BJ (cell line): ENCODE results near the gene BUB1B. TPM values are rescaled to one million over a fixed set of nuclear protein-coding genes. Genes with fewer than 3 reads are reported as not detected.
"Not testable (repeated sequence)": the region's sequence is repeated elsewhere in the genome, so short reads cannot be mapped to it uniquely, and the experiment has no call there.

Experiments
- CTCF ChIA-PET: fragments of 350-600 bp; formaldehyde crosslinking; extraction: SDS; loops from one replicate; lab custom pipeline; 2021; ENCODE audit warnings: antibody characterized with exemption, inconsistent platforms; lab: Yijun Ruan, JAX
- POLR2A ChIA-PET: fragments of 300-600 bp; sonication (Branson Sonifier 250); formaldehyde crosslinking; extraction: SDS; loops from one replicate; lab custom pipeline; 2021; ENCODE audit warnings: antibody characterized with exemption; lab: Charles Lee
- DNase-seq: peaks from one replicate; pipeline ENCODE4 v3.0.0-alpha.2; 2011; ENCODE audit warnings: low read depth
- H3K27me3 ChIP-seq: 2 replicates; pipeline ENCODE4 v1.6.0; 2011; ENCODE audit warnings: low read length; ENCODE audit not compliant: control insufficient read depth, insufficient read depth
- H3K36me3 ChIP-seq: 2 replicates; pipeline ENCODE4 v1.5.1; 2011; ENCODE audit warnings: low read length; ENCODE audit not compliant: control insufficient read depth, insufficient read depth
- H3K4me3 ChIP-seq: 2 replicates; pipeline ENCODE4 v1.5.1; 2011; ENCODE audit warnings: low read depth, mild to moderate bottlenecking, control low read depth, low read length
- CTCF ChIP-seq: IDR thresholded peaks from 2 replicates; pipeline ENCODE4 v1.5.1; 2011; ENCODE audit warnings: low read depth, mild to moderate bottlenecking, control low read depth, inconsistent platforms, low read length, moderate library complexity; ENCODE audit not compliant: insufficient read depth
- polyA plus RNA-seq: library from polyadenylated mRNA; depleted of rRNA; stranded (reverse); fragments of >200 nt; gene quantifications from 2 replicates; pipeline ENCODE4 v1.2.3, GENCODE V29; 2011

BUB1B gene
- polyA plus RNA-seq, 1 experiment, result 12.8 TPM

- ChIA-PET CTCF (interaction anchor here (1.0 to 1.2 kb wide), 2 partner anchors 11 to 28 kb away, joined by 3 to 5 read pairs; no protein-coding TSS in a partner anchor), POLR2A (no interaction called here)
- H3K4me3 ChIP-seq, result no peak overlapping the region
- H3K36me3 ChIP-seq, result no peaks in the 10 kb centered on the region
- no peak for TF ChIP-seq CTCF
- H3K27me3 ChIP-seq, result peaks cover 15% of the 10 kb centered on the region
- DNase-seq, result no peak
These were observed 45.2 kb upstream of the BUB1B start for GRCh38 chr15:40115670-40116093.

- DNase-seq, result no peak
- no peak overlapping the region for H3K4me3 ChIP-seq
- POLR2A ChIA-PET, result no interaction called here
- CTCF ChIA-PET, result interaction anchor here (0.6 kb wide), 1 partner anchor 86 kb away, joined by 3 read pairs; no protein-coding TSS in a partner anchor
- peaks cover 16% of the 10 kb centered on the region for H3K27me3 ChIP-seq
- TF ChIP-seq CTCF, result no peak
- no peaks in the 10 kb centered on the region for H3K36me3 ChIP-seq
These were observed 42.4 kb upstream of the BUB1B start for GRCh38 chr15:40118473-40118872.

GRCh38 chr15:40121911-40122638 lies 38.8 kb upstream of the BUB1B start:
- no peaks in the 10 kb centered on the region for H3K36me3 ChIP-seq
- peaks cover 7% of the 10 kb centered on the region; the same call in 1 of the 2 replicates for H3K27me3 ChIP-seq
- no peak overlapping the region for H3K4me3 ChIP-seq
- no peak for TF ChIP-seq CTCF
- DNase-seq, result no peak
- ChIA-PET POLR2A (no interaction called here), CTCF (interaction anchor here (1.1 to 2.3 kb wide), 2 partner anchors 9 to 17 kb away, joined by 4 to 12 read pairs; no protein-coding TSS in a partner anchor)

GRCh38 chr15:40122989-40123388 lies 37.9 kb upstream of the BUB1B start:
- H3K36me3 ChIP-seq, H3K27me3 ChIP-seq, H3K4me3 ChIP-seq, DNase-seq, POLR2A ChIA-PET: not testable (repeated sequence)
- CTCF ChIA-PET, result interaction anchor here (1.2 to 1.4 kb wide), 3 partner anchors 14 to 31 kb away, joined by 3 to 4 read pairs (median 3); no protein-coding TSS in a partner anchor

- DNase-seq, H3K36me3 ChIP-seq, POLR2A ChIA-PET, H3K27me3 ChIP-seq, H3K4me3 ChIP-seq: not testable (repeated sequence)
- CTCF ChIA-PET, result interaction anchor here (1.2 to 1.4 kb wide), 3 partner anchors 15 to 31 kb away, joined by 3 to 4 read pairs (median 3); no protein-coding TSS in a partner anchor
These were observed 37.0 kb upstream of the BUB1B start for GRCh38 chr15:40123863-40124262.

GRCh38 chr15:40124333-40124732 lies 36.5 kb upstream of the BUB1B start:
- H3K4me3 ChIP-seq, DNase-seq, H3K36me3 ChIP-seq, H3K27me3 ChIP-seq, POLR2A ChIA-PET: not testable (repeated sequence)
- CTCF ChIA-PET, result interaction anchor here (1.4 kb wide), 1 partner anchor 20 kb away, joined by 4 read pairs; no protein-coding TSS in a partner anchor

GRCh38 chr15:40124807-40125285 lies 36.0 kb upstream of the BUB1B start:
- H3K4me3 ChIP-seq, H3K27me3 ChIP-seq, H3K36me3 ChIP-seq, DNase-seq, CTCF ChIA-PET, POLR2A ChIA-PET: not testable (repeated sequence)
